Sigmoid colon (tissue), 4 donors: Measurements from ENCODE around the gene TMEM109.

Experiments
- EP300 ChIP-seq, 4 donors: sonication (generic); formaldehyde crosslinking; IDR thresholded peaks; one replicate each; pipeline ENCODE4 v1.6.1; 2017; ENCODE audit warnings: antibody characterized with exemption in 4 of 4
- POLR2A ChIP-seq, 2 donors: fragments of 450-650 bp; IDR thresholded peaks; one replicate each; pipeline ENCODE4 v1.6.1; 2016; ENCODE audit warnings: antibody characterized with exemption in 2 of 2, mild to moderate bottlenecking in 2 of 2, moderate library complexity in 2 of 2
- POLR2AphosphoS5 ChIP-seq, 4 donors: sonication (generic); formaldehyde crosslinking; IDR thresholded peaks; one replicate each; pipeline ENCODE4 v1.6.1; 2017; ENCODE audit warnings: antibody characterized with exemption in 4 of 4
- TF ChIP-seq, protein P1 (sequence below), 4 experiments: fragments of 450-650 bp in 3 of 4; fragments of 200-600 bp in 1 of 4; IDR thresholded peaks; one replicate each; pipeline ENCODE4 v1.5.1; 2016 to 2019; ENCODE audit warnings: antibody characterized with exemption in 4 of 4, mild to moderate bottlenecking in 3 of 4, moderate library complexity in 2 of 4

DNA sequence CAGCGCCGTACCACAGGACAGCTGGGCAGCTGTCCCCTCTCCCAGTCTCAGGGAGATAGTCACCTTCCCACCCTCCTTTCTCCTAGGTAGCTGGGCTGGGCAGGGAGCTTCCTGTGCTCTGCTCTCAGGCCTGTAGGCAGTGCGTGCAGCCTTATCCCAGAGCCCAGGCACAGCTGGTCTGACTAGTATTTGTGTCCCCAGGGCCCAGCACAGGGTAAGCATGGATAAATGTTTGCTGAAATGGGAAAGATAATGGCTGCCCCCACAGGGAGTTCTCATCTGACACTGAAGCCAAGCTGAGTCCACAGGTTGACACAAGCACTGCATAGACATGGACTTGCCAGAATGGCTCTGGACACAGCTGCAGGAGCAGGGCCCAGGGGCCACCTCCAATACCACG is 28.3 kb downstream of the TMEM109 start:
- TF ChIP-seq POLR2A (IDR thresholded peaks at IDR 0.05) (no peak), POLR2AphosphoS5 (IDR thresholded peaks at IDR 0.05) (no peak), EP300 (IDR thresholded peaks at IDR 0.05) (no peak)
- TF ChIP-seq, protein P1, sequence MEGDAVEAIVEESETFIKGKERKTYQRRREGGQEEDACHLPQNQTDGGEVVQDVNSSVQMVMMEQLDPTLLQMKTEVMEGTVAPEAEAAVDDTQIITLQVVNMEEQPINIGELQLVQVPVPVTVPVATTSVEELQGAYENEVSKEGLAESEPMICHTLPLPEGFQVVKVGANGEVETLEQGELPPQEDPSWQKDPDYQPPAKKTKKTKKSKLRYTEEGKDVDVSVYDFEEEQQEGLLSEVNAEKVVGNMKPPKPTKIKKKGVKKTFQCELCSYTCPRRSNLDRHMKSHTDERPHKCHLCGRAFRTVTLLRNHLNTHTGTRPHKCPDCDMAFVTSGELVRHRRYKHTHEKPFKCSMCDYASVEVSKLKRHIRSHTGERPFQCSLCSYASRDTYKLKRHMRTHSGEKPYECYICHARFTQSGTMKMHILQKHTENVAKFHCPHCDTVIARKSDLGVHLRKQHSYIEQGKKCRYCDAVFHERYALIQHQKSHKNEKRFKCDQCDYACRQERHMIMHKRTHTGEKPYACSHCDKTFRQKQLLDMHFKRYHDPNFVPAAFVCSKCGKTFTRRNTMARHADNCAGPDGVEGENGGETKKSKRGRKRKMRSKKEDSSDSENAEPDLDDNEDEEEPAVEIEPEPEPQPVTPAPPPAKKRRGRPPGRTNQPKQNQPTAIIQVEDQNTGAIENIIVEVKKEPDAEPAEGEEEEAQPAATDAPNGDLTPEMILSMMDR (IDR thresholded peaks at IDR 0.05) = no peak
